GM12892 (cell line): ENCODE results near the gene ATG4A.

Experiments
- POLR2A ChIP-seq: IDR thresholded peaks from 2 replicates; pipeline ENCODE4 v1.6.1; 2011; ENCODE audit warnings: low read depth, low read length, control low read depth
- POLR2AphosphoS5 ChIP-seq: IDR thresholded peaks from 2 replicates; pipeline ENCODE4 v1.6.1; 2011; ENCODE audit warnings: low read depth, low read length, control low read depth

- no peak for TF ChIP-seq POLR2A
- TF ChIP-seq POLR2AphosphoS5 = no peak
These were observed 20.7 kb upstream of the ATG4A start for GRCh38 chrX:108070891-108071290.
